GM12878 (cell line): ENCODE data around the gene YRDC. TPM values are rescaled to one million over a fixed set of nuclear protein-coding genes. Genes with fewer than 3 reads are reported as not detected.
A peak's percentile ranks its signal among the peaks of the same experiment; 100 is the strongest.

Experiments used
- CBFB ChIP-seq: IDR thresholded peaks from 2 replicates; pipeline ENCODE4 v1.6.1; 2016; ENCODE audit warnings: antibody characterized with exemption, low read depth
- CBX5 ChIP-seq: sonication (generic); IDR thresholded peaks from 2 replicates; pipeline ENCODE4 v1.6.1; 2016; ENCODE audit warnings: low read depth, moderate library complexity, mild to moderate bottlenecking, inconsistent platforms
- CHD1 ChIP-seq: IDR thresholded peaks from 2 replicates; pipeline ENCODE4 v1.6.1; 2012; ENCODE audit warnings: low read depth, low read length, improper control_type of control experiment
- HDAC2 ChIP-seq: fragments of 200-600 bp; sonication (generic); IDR thresholded peaks from 2 replicates; pipeline ENCODE4 v1.6.1; 2017
- LARP7 ChIP-seq: fragments of 450-650 bp; IDR thresholded peaks from 2 replicates; pipeline ENCODE4 v1.6.1; 2017; ENCODE audit warnings: mild to moderate bottlenecking
- MYB ChIP-seq: fragments of 150-350 bp; IDR thresholded peaks from 2 replicates; pipeline ENCODE4 v1.6.1; 2014; ENCODE audit warnings: mild to moderate bottlenecking, low read depth, low read length, borderline replicate concordance
- NBN ChIP-seq: fragments of 450-650 bp; IDR thresholded peaks from 2 replicates; pipeline ENCODE4 v1.6.1; 2016
- NR2C1 ChIP-seq: fragments of 450-650 bp; IDR thresholded peaks from 2 replicates; pipeline ENCODE4 v1.6.1; 2017; ENCODE audit warnings: antibody characterized with exemption, mild to moderate bottlenecking, moderate library complexity
- NR2C2 ChIP-seq: IDR thresholded peaks from 2 replicates; pipeline ENCODE4 v1.6.1; 2011; ENCODE audit warnings: borderline replicate concordance, low read depth; ENCODE audit not compliant: control insufficient read depth, insufficient read length
- POLR2A ChIP-seq: IDR thresholded peaks from 2 replicates; pipeline ENCODE4 v1.6.1; 2011; ENCODE audit warnings: low read depth, mild to moderate bottlenecking, low read length
- RAD21 ChIP-seq: IDR thresholded peaks from 2 replicates; pipeline ENCODE4 v1.6.1; 2011; ENCODE audit warnings: mild to moderate bottlenecking, low read depth, low read length, moderate library complexity; ENCODE audit not compliant: insufficient read depth
- TARDBP ChIP-seq: IDR thresholded peaks from 2 replicates; pipeline ENCODE4 v1.6.1; 2016; ENCODE audit warnings: borderline replicate concordance
- TBL1XR1 ChIP-seq: IDR thresholded peaks from 2 replicates; pipeline ENCODE4 v1.6.1; 2012; ENCODE audit warnings: low read depth, low read length, improper control_type of control experiment
- YY1 ChIP-seq: IDR thresholded peaks from 2 replicates; pipeline ENCODE4 v1.6.1; 2011; ENCODE audit warnings: low read depth, mild to moderate bottlenecking, low read length
- ZNF274 ChIP-seq: IDR thresholded peaks from one replicate; pipeline ENCODE4 v1.8.0; 2011; ENCODE audit not compliant: insufficient read length, insufficient read depth
- ZSCAN29 ChIP-seq: fragments of 450-650 bp; IDR thresholded peaks from 2 replicates; pipeline ENCODE4 v1.6.1; 2017; ENCODE audit warnings: mild to moderate bottlenecking, moderate library complexity
- polyA plus RNA-seq, 11 experiments: library from polyadenylated mRNA; depleted of rRNA in 4 of 11; unstranded in 6 of 11; stranded (reverse) in 5 of 11; fragments of >200 nt; fragmentation: Nextera tagmentation in 4 of 11; fragmentation: Illumina TruSeq in 1 of 11; extraction: Ambion mirVana in 4 of 11; extraction: Trizol in 1 of 11; gene quantifications; 1 replicate in 1 of 11; 2 replicates in 10 of 11; pipeline versions ENCODE4 v1.2.1 to v1.2.3, GENCODE V29; 2011 to 2016; ENCODE audit warnings: inconsistent platforms in 2 of 11, missing spikeins in 2 of 11, low read depth in 1 of 11
- total RNA-seq, 4 experiments: library from RNA; depleted of rRNA in 3 of 4; stranded (reverse); fragments of >200 nt in 3 of 4; fragmentation: Illumina TruSeq in 1 of 4; extraction: Trizol in 1 of 4; gene quantifications; 2 replicates each; pipeline versions ENCODE4 v1.2.1 to v1.2.3, GENCODE V29; 2013 to 2021
- TF ChIP-seq, protein P1 (sequence below): fragments of 150-350 bp; IDR thresholded peaks from 2 replicates; pipeline ENCODE4 v1.6.1; 2014; ENCODE audit warnings: mild to moderate bottlenecking, low read depth, low read length
- TF ChIP-seq, protein P2 (sequence below): IDR thresholded peaks from 2 replicates; pipeline ENCODE4 v1.6.1; 2011; ENCODE audit warnings: borderline replicate concordance, low read depth, mild to moderate bottlenecking, moderate library complexity, low read length; ENCODE audit not compliant: insufficient read depth, poor library complexity, severe bottlenecking
- TF ChIP-seq, protein P3 (sequence below): IDR thresholded peaks from 2 replicates; pipeline ENCODE4 v1.6.1; 2012; ENCODE audit warnings: mild to moderate bottlenecking, low read depth, low read length
- TF ChIP-seq, protein P4 (sequence below): IDR thresholded peaks from 2 replicates; pipeline ENCODE4 v1.6.1; 2012; ENCODE audit warnings: improper control_type of control experiment, low read depth, low read length; ENCODE audit not compliant: insufficient replicate concordance

The YRDC gene
- total and polyA plus RNA-seq, 10 of the 15 experiments (the other 5 are each of a cell fraction or from before 2014, with no cell fraction given): 2.9 to 36.2 (median 19.3) TPM

DNA sequence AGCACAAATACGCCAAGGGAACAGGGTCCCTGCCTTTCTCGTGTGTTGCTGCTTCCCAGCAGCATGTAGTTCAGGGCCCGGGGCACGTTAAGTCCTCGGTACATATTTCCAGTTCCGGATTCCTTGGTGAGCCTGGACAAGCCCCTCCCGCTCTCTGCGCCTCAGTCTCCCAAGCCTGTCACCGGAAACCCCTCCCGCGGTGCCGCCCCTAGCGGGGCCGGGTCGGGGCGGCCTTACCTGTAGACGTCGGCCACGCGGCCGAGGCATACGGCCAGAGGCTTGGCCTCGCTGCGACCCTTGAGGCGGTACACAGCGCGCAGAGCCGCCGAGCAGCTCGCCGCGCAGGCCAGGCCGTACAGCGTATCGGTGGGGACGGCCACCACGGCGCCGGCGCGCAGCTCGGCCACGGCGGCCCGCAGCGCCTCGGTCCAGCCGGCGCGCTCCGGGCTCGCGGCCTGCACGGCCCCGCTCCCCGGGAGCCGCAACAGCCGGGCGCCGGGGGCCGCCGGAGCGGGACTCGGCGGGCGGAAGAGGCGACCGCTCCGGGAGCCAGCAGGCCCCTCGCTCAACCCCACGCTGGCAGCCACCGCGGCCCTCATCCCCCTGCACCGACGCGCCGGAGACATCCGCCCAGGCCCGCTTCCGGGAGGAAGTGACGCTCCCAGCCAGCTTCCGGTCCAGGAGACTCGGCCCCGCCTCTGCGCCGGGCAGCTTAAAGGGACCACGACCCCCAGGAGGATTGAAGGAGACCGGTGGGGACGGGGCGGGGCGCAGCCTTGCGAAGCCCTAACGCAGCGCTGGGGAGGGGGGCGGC, at the start of gene YRDC, which contains the start of gene C1orf122 (continued):
- no peak for TF ChIP-seq CBX5
- TF ChIP-seq TARDBP: no peak
- TF ChIP-seq, protein P1, sequence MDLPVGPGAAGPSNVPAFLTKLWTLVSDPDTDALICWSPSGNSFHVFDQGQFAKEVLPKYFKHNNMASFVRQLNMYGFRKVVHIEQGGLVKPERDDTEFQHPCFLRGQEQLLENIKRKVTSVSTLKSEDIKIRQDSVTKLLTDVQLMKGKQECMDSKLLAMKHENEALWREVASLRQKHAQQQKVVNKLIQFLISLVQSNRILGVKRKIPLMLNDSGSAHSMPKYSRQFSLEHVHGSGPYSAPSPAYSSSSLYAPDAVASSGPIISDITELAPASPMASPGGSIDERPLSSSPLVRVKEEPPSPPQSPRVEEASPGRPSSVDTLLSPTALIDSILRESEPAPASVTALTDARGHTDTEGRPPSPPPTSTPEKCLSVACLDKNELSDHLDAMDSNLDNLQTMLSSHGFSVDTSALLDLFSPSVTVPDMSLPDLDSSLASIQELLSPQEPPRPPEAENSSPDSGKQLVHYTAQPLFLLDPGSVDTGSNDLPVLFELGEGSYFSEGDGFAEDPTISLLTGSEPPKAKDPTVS: no peak
- TF ChIP-seq, protein P2, sequence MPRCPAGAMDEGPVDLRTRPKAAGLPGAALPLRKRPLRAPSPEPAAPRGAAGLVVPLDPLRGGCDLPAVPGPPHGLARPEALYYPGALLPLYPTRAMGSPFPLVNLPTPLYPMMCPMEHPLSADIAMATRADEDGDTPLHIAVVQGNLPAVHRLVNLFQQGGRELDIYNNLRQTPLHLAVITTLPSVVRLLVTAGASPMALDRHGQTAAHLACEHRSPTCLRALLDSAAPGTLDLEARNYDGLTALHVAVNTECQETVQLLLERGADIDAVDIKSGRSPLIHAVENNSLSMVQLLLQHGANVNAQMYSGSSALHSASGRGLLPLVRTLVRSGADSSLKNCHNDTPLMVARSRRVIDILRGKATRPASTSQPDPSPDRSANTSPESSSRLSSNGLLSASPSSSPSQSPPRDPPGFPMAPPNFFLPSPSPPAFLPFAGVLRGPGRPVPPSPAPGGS: no peak
- TF ChIP-seq CBFB: no peak
- 0 out of 2 replicates have a peak, but pooled peaks have one; percentile 63 for TF ChIP-seq ZSCAN29
- no peak for TF ChIP-seq RAD21
- TF ChIP-seq POLR2A: peak; percentile 98
- TF ChIP-seq NBN: no peak
- no peak for TF ChIP-seq ZNF274
- peak; percentile 96 for TF ChIP-seq LARP7
- TF ChIP-seq NR2C2: no peak
- TF ChIP-seq TBL1XR1: no peak
- TF ChIP-seq NR2C1: peak; percentile 10; the same call in 1 of the 2 replicates
- TF ChIP-seq, protein P3, sequence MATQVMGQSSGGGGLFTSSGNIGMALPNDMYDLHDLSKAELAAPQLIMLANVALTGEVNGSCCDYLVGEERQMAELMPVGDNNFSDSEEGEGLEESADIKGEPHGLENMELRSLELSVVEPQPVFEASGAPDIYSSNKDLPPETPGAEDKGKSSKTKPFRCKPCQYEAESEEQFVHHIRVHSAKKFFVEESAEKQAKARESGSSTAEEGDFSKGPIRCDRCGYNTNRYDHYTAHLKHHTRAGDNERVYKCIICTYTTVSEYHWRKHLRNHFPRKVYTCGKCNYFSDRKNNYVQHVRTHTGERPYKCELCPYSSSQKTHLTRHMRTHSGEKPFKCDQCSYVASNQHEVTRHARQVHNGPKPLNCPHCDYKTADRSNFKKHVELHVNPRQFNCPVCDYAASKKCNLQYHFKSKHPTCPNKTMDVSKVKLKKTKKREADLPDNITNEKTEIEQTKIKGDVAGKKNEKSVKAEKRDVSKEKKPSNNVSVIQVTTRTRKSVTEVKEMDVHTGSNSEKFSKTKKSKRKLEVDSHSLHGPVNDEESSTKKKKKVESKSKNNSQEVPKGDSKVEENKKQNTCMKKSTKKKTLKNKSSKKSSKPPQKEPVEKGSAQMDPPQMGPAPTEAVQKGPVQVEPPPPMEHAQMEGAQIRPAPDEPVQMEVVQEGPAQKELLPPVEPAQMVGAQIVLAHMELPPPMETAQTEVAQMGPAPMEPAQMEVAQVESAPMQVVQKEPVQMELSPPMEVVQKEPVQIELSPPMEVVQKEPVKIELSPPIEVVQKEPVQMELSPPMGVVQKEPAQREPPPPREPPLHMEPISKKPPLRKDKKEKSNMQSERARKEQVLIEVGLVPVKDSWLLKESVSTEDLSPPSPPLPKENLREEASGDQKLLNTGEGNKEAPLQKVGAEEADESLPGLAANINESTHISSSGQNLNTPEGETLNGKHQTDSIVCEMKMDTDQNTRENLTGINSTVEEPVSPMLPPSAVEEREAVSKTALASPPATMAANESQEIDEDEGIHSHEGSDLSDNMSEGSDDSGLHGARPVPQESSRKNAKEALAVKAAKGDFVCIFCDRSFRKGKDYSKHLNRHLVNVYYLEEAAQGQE: no peak
- no peak for TF ChIP-seq HDAC2
- no peak for TF ChIP-seq MYB
- TF ChIP-seq, protein P4, sequence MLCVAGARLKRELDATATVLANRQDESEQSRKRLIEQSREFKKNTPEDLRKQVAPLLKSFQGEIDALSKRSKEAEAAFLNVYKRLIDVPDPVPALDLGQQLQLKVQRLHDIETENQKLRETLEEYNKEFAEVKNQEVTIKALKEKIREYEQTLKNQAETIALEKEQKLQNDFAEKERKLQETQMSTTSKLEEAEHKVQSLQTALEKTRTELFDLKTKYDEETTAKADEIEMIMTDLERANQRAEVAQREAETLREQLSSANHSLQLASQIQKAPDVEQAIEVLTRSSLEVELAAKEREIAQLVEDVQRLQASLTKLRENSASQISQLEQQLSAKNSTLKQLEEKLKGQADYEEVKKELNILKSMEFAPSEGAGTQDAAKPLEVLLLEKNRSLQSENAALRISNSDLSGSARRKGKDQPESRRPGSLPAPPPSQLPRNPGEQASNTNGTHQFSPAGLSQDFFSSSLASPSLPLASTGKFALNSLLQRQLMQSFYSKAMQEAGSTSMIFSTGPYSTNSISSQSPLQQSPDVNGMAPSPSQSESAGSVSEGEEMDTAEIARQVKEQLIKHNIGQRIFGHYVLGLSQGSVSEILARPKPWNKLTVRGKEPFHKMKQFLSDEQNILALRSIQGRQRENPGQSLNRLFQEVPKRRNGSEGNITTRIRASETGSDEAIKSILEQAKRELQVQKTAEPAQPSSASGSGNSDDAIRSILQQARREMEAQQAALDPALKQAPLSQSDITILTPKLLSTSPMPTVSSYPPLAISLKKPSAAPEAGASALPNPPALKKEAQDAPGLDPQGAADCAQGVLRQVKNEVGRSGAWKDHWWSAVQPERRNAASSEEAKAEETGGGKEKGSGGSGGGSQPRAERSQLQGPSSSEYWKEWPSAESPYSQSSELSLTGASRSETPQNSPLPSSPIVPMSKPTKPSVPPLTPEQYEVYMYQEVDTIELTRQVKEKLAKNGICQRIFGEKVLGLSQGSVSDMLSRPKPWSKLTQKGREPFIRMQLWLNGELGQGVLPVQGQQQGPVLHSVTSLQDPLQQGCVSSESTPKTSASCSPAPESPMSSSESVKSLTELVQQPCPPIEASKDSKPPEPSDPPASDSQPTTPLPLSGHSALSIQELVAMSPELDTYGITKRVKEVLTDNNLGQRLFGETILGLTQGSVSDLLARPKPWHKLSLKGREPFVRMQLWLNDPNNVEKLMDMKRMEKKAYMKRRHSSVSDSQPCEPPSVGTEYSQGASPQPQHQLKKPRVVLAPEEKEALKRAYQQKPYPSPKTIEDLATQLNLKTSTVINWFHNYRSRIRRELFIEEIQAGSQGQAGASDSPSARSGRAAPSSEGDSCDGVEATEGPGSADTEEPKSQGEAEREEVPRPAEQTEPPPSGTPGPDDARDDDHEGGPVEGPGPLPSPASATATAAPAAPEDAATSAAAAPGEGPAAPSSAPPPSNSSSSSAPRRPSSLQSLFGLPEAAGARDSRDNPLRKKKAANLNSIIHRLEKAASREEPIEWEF: no peak
- TF ChIP-seq CHD1: no peak
- TF ChIP-seq YY1: no peak
